ENCODE data around the gene BHLHE23.

- TF ChIP-seq CTCF (IDR thresholded peaks at IDR 0.05) (no peak), POLR2A (IDR thresholded peaks at IDR 0.05) (no peak)
These were observed 42.1 kb downstream of the BHLHE23 start for GRCh38 chr20:62964700-62965099.

Data from uterus (tissue), 2 donors.